Transverse colon (tissue), 4 donors: ENCODE data around the gene PKLR. TPM values are rescaled to one million over a fixed set of nuclear protein-coding genes. Genes with fewer than 3 reads are reported as not detected.

ENCODE experiments used
- DNase-seq: peaks from one replicate; pipeline ENCODE4 v3.0.0-alpha.2; 2019
- H3K27ac ChIP-seq, 4 donors: fragments of 200-600 bp; sonication (generic); 2 replicates each; pipeline ENCODE4 v1.5.1; 2016 to 2018; ENCODE audit warnings: inconsistent platforms in 4 of 4
- H3K27me3 ChIP-seq: fragments of 200-600 bp; sonication (generic); 2 replicates; pipeline ENCODE4 v1.5.1; 2017; ENCODE audit warnings: inconsistent platforms
- H3K36me3 ChIP-seq, 4 donors: fragments of 200-600 bp; sonication (generic); 2 replicates each; pipeline ENCODE4 v1.5.1; 2017 to 2019; ENCODE audit warnings: inconsistent platforms in 4 of 4
- H3K4me1 ChIP-seq, 4 donors: fragments of 200-600 bp; sonication (generic); 2 replicates each; pipeline ENCODE4 v1.5.1; 2017 to 2020; ENCODE audit warnings: inconsistent platforms in 4 of 4
- H3K4me3 ChIP-seq, 4 donors: fragments of 200-600 bp; sonication (generic); 1 replicate in 1 of 4; 2 replicates in 3 of 4; pipeline versions ENCODE4 v1.5.1 to v1.6.1; 2017 to 2019; ENCODE audit warnings: inconsistent platforms in 4 of 4
- H3K9me3 ChIP-seq, 2 donors: fragments of 200-600 bp; sonication (generic); 2 replicates each; pipeline ENCODE4 v1.5.1; 2017 to 2019; ENCODE audit warnings: inconsistent platforms in 2 of 2
- CTCF ChIP-seq, 5 experiments: fragments of 200-600 bp in 3 of 5; fragments of 450-650 bp in 2 of 5; sonication (generic) in 3 of 5; IDR thresholded peaks; 1 replicate in 2 of 5; 2 replicates in 3 of 5; pipeline ENCODE4 v1.5.1; 2016 to 2017; ENCODE audit warnings: antibody characterized with exemption in 5 of 5, inconsistent platforms in 3 of 5, mild to moderate bottlenecking in 2 of 5, moderate library complexity in 1 of 5
- EP300 ChIP-seq: sonication (generic); formaldehyde crosslinking; IDR thresholded peaks from one replicate; pipeline ENCODE4 v1.6.1; 2017; ENCODE audit warnings: antibody characterized with exemption, low read depth
- POLR2A ChIP-seq: fragments of 450-650 bp; IDR thresholded peaks from one replicate; pipeline ENCODE4 v1.6.1; 2016; ENCODE audit warnings: antibody characterized with exemption, mild to moderate bottlenecking, moderate library complexity
- POLR2AphosphoS5 ChIP-seq, 3 donors: sonication (generic); formaldehyde crosslinking; IDR thresholded peaks; one replicate each; pipeline ENCODE4 v1.6.1; 2016; ENCODE audit warnings: antibody characterized with exemption in 3 of 3
- WGBS, 2 donors: methylation state at CpG; one replicate each; pipeline ENCODE4 v1.1.5; 2018; ENCODE audit warnings: low coverage in 1 of 2; 5-methylcytosine and 5-hydroxymethylcytosine counted together
- in situ Hi-C, 4 donors: fragments of 200-750 bp; cut with MboI; loops; one replicate each; pipeline versions ENCODE4 v1.15.0 to v1.15.1; 2017; ENCODE audit warnings: low sequenced_read_pairs in 3 of 4, low pct_ligation_motif_present in 1 of 4, low pct_unique_long_range_greater_than_20kb in 1 of 4
- intact Hi-C: fragments of 100-400 bp; cut with DNase I; formaldehyde crosslinking; loops from one replicate; pipeline ENCODE4 v1.15.1; 2023; ENCODE audit warnings: low total_unique reads
- total RNA-seq, 4 donors: library from RNA; depleted of rRNA; stranded (reverse); fragments of >200 nt; gene quantifications; one replicate each; pipeline ENCODE4 v1.1.0, GENCODE V29; 2016

The PKLR gene
- total RNA-seq, 4 donors from 2014 or later: 0.40 to 5.6 (median 0.64) TPM; not detected in 1

- TF ChIP-seq CTCF (IDR thresholded peaks at IDR 0.05) (no peak), POLR2AphosphoS5 (IDR thresholded peaks at IDR 0.05) (no peak), POLR2A (no peak), EP300 (no peak)
- intact Hi-C loops (no loop called here), in situ Hi-C loops (loop anchor here in 2 of 4 donors (10.0 to 25.0 kb wide), 2 partner anchors 55 to 318 kb away; partner anchors contain the start of gene RUSC1 (in 1 of the 2))
- 96 to 100% methylated on average over 10 to 21 of the region's 21 CpGs for WGBS, 2 donors
- H3K27me3 ChIP-seq: no peaks in the 10 kb centered on the region
- no peak for DNase-seq
- H3K36me3 ChIP-seq: peaks cover 0 to 59% (median 29%) of the 10 kb centered on the region in 4 donors
- no peak overlapping the region for H3K27ac ChIP-seq
- H3K4me1 ChIP-seq: peaks cover 4 to 23% (median 17%) of the 10 kb centered on the region in 4 donors
- H3K9me3 ChIP-seq: no peaks in the 10 kb centered on the region
- no peak overlapping the region for H3K4me3 ChIP-seq
Observed at GRCh38 chr1:155269381-155269780, 31.9 kb downstream of the PKLR start.

DNA sequence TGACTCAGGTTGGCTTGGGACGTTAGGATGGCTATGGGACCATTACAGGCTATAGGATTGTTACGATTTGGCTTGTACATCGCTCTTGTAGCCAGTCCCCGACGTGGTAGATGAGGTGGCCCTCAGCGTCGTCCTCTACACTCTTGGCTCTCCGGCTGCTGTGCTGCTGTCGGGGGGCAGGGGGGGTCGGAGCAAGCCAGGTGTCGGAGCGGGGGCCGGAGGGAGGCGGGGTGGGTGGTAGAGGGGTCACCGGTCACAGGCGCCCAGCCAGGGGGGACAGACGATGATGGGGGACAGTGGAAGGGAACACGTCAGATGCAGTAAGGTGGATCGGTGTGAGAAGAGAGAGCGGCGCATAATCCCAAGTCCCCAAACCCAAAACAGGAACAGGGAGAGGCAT lies 32.6 kb downstream of the PKLR start:
- no peaks in the 10 kb centered on the region for H3K27me3 ChIP-seq
- no peaks in the 10 kb centered on the region for H3K9me3 ChIP-seq
- TF ChIP-seq EP300 (no peak), CTCF (IDR thresholded peaks at IDR 0.05) (no peak), POLR2AphosphoS5 (IDR thresholded peaks at IDR 0.05) (no peak), POLR2A (no peak)
- intact Hi-C loops: no loop called here
- H3K27ac ChIP-seq: no peak overlapping the region
- WGBS, 2 donors: 91% methylated on average over 21 of the region's 21 CpGs; no CpG with 5 or more reads in 1 of the 2 donors
- in situ Hi-C loops: loop anchor here in 2 of 4 donors (10.0 to 25.0 kb wide), 2 partner anchors 56 to 319 kb away; partner anchors contain the start of gene RUSC1 (in 1 of the 2)
- DNase-seq: no peak
- H3K4me3 ChIP-seq: no peak overlapping the region
- H3K4me1 ChIP-seq: peaks cover 4 to 19% (median 13%) of the 10 kb centered on the region in 4 donors
- H3K36me3 ChIP-seq: peaks cover 0 to 63% (median 36%) of the 10 kb centered on the region in 4 donors

GRCh38 chr1:155267373-155267772 lies 33.9 kb downstream of the PKLR start:
- H3K4me1 ChIP-seq: peaks cover 7 to 19% (median 10%) of the 10 kb centered on the region in 4 donors
- 100% methylated on average over 1 to 2 of the region's 2 CpGs for WGBS, 2 donors
- H3K9me3 ChIP-seq: no peaks in the 10 kb centered on the region
- H3K27ac ChIP-seq: no peak overlapping the region
- TF ChIP-seq EP300: no peak
- TF ChIP-seq POLR2A: no peak
- TF ChIP-seq POLR2AphosphoS5 (IDR thresholded peaks at IDR 0.05): no peak
- TF ChIP-seq CTCF (IDR thresholded peaks at IDR 0.05): no peak
- intact Hi-C loops: no loop called here
- DNase-seq: no peak
- H3K4me3 ChIP-seq: no peak overlapping the region
- in situ Hi-C loops: loop anchor here in 2 of 4 donors (10.0 to 25.0 kb wide), 2 partner anchors 57 to 320 kb away; partner anchors contain the start of gene RUSC1 (in 1 of the 2)
- peaks cover 0 to 63% (median 37%) of the 10 kb centered on the region in 4 donors for H3K36me3 ChIP-seq
- no peaks in the 10 kb centered on the region for H3K27me3 ChIP-seq

DNA sequence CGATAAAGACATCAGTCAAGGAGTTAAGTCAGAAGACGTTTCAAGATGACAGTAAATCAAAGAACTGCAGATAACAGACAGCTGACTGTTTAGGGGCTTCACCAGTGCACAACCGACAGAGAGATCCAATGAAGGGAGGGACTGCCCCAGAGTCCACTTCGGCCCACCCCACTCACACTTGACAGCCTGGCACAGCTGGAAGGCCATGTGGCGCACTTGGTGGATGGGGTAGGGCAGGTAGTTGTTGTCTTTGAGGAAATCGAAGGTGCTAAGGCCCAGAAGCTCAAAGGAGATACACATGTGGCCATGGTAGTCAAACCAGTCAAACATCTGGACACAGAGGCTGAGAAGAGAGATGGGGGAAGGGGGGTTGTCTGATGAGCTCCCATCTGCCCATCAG lies 34.7 kb downstream of the PKLR start:
- Histone ChIP-seq H3K36me3 (peaks cover 0 to 63% (median 37%) of the 10 kb centered on the region in 4 donors), H3K27ac (no peak overlapping the region), H3K27me3 (no peaks in the 10 kb centered on the region), H3K9me3 (no peaks in the 10 kb centered on the region), H3K4me3 (no peak overlapping the region), H3K4me1 (peaks cover 3 to 12% (median 4%) of the 10 kb centered on the region in 4 donors)
- in situ Hi-C loops: loop anchor here in 2 of 4 donors (10.0 to 25.0 kb wide), 2 partner anchors 58 to 321 kb away; partner anchors contain the start of gene RUSC1 (in 1 of the 2)
- intact Hi-C loops: no loop called here
- WGBS, 2 donors: 82 to 93% methylated on average over 3 to 6 of the region's 6 CpGs
- no peak for TF ChIP-seq POLR2A
- no peak for TF ChIP-seq CTCF (IDR thresholded peaks at IDR 0.05)
- no peak for TF ChIP-seq POLR2AphosphoS5 (IDR thresholded peaks at IDR 0.05)
- TF ChIP-seq EP300: no peak
- DNase-seq: no peak
